Measurements from ENCODE around the gene ST8SIA2. TPM values are rescaled to one million over a fixed set of nuclear protein-coding genes. Genes with fewer than 3 reads are reported as not detected.

Gene ST8SIA2
- total and polyA plus RNA-seq, 10 of the 15 experiments (the other 5 are each of a cell fraction or from before 2014, with no cell fraction given), result not detected

- TF ChIP-seq CEBPB (IDR thresholded peaks at IDR 0.05; ENCODE audit: borderline replicate concordance in 1 of 2, low read depth in 2 of 2, low read length in 2 of 2), result no peak
- no peak for TF ChIP-seq ZNF217 (IDR thresholded peaks at IDR 0.05)
- TF ChIP-seq EZH2 (IDR thresholded peaks at IDR 0.05; ENCODE audit: borderline replicate concordance, control insufficient read depth, low read depth, low read length), result no peak
- no peak for TF ChIP-seq PML (IDR thresholded peaks at IDR 0.05; ENCODE audit: low read length)
- no peak for TF ChIP-seq MLLT1 (IDR thresholded peaks at IDR 0.05)
- no peak for TF ChIP-seq CREM (IDR thresholded peaks at IDR 0.05; ENCODE audit: low read depth)
- TF ChIP-seq ZNF207 (IDR thresholded peaks at IDR 0.05; ENCODE audit: borderline replicate concordance), result no peak
These were observed 44.8 kb downstream of the ST8SIA2 start (continued) for GRCh38 chr15:92438471-92438870.

DNA sequence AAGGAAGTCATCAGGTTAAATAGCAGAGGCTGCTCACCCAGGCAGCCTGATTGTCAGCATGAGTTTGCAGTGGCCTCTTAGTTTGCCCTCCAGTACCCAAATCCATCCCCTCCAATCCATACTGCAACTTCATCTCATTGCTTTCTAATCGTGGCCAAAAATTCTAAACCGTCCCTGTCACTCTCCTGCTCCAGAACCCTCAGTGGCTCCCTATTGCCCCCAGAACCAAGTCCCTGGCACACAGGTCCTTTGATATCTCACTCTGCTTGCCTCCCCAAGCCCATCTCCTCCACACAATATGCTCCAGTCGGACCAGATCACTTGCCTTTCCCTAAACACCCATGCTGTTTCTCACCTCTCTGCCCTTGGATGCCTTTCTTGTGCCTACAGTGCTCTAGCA is 49.7 kb downstream of the ST8SIA2 start:
- H3K27me3 ChIP-seq (replicated peaks in 1 of 2; ENCODE audit: control insufficient read depth in 2 of 2, insufficient read depth in 2 of 2, low read length in 1 of 2), result peaks cover 0 to 2% of the 10 kb centered on the region in 2 experiments; a peak in 2 of 4 replicates
- no peaks in the 10 kb centered on the region for H3K9me3 ChIP-seq (replicated peaks; ENCODE audit: control insufficient read depth, insufficient read depth, low read length)
- intact Hi-C loops (cut with micrococcal nuclease; ENCODE audit: unreplicated experiment), result no loop called here
- CTCF ChIA-PET, result no interaction called here
- SMC1A ChIA-PET (ENCODE audit: uncharacterized antibody, unreplicated experiment), result no interaction called here
- POLR2A ChIA-PET, result no interaction called here
- FAIRE-seq (no peak), ATAC-seq (no peak), DNase-seq (ENCODE audit: low read depth, low spot score) (no peak)
- no TSS peak for BruUV-seq (replicated peaks)
- H4K20me1 ChIP-seq (ENCODE audit: control insufficient read depth, insufficient read depth), result no peaks in the 10 kb centered on the region
- H3K79me2 ChIP-seq (ENCODE audit: control insufficient read depth, insufficient read depth, low read length), result no peaks in the 10 kb centered on the region
- RAD21 ChIA-PET (ENCODE audit: unreplicated experiment), result no interaction called here
- in situ Hi-C loops (cut with MboI), result no loop called here
- no peak overlapping the region for H2AFZ ChIP-seq (ENCODE audit: control insufficient read depth, low read depth, low read length)
- no peaks in the 10 kb centered on the region for H3K4me1 ChIP-seq (ENCODE audit: control insufficient read depth, insufficient read depth, low read length)
- H3K27ac ChIP-seq (ENCODE audit: control insufficient read depth, insufficient read depth), result no peak overlapping the region
- 14% methylated on average over 3 of the region's 3 CpGs for WGBS (ENCODE audit: insufficient coverage, insufficient replicate concordance, low lambda C conversion rate, missing lambda C conversion rate)
- H3K36me3 ChIP-seq (ENCODE audit: control insufficient read depth in 2 of 2, insufficient read depth in 2 of 2, low read length in 1 of 2), result no peaks in the 10 kb centered on the region
- no peak overlapping the region for H3K4me2 ChIP-seq (ENCODE audit: control insufficient read depth, insufficient read depth)
- H3K9ac ChIP-seq (ENCODE audit: control insufficient read depth, insufficient read depth, low read length), result no peak overlapping the region
- no peak for TF ChIP-seq EP300 (IDR thresholded peaks at IDR 0.05; ENCODE audit: borderline replicate concordance in 1 of 2, control insufficient read depth in 1 of 2, low read depth in 2 of 2, low read length in 2 of 2)
- TF ChIP-seq, protein P1, sequence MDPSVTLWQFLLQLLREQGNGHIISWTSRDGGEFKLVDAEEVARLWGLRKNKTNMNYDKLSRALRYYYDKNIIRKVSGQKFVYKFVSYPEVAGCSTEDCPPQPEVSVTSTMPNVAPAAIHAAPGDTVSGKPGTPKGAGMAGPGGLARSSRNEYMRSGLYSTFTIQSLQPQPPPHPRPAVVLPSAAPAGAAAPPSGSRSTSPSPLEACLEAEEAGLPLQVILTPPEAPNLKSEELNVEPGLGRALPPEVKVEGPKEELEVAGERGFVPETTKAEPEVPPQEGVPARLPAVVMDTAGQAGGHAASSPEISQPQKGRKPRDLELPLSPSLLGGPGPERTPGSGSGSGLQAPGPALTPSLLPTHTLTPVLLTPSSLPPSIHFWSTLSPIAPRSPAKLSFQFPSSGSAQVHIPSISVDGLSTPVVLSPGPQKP (IDR thresholded peaks at IDR 0.05; ENCODE audit: low read depth, low read length), result no peak
- no peak for TF ChIP-seq RFX5 (IDR thresholded peaks at IDR 0.05; ENCODE audit: low read depth, low read length)
- no peak for TF ChIP-seq MEF2B (IDR thresholded peaks at IDR 0.05; ENCODE audit: partially characterized antibody, poor library complexity, severe bottlenecking)
- TF ChIP-seq NFIC (IDR thresholded peaks at IDR 0.05; ENCODE audit: low read depth, low read length), result no peak
- no peak for TF ChIP-seq NR2C1 (IDR thresholded peaks at IDR 0.05)
- no peak for TF ChIP-seq BCL11A (IDR thresholded peaks at IDR 0.05; ENCODE audit: low read depth, low read length)
- TF ChIP-seq MAX (IDR thresholded peaks at IDR 0.05; ENCODE audit: low read depth, low read length), result no peak
- no peak for TF ChIP-seq ETV6 (conservative IDR thresholded peaks at IDR 0.05 in 1 of 2, IDR thresholded peaks at IDR 0.05 in 1 of 2; ENCODE audit: borderline replicate concordance in 1 of 2, low read depth in 1 of 2)
- no peak for TF ChIP-seq STAT3 (IDR thresholded peaks at IDR 0.05; ENCODE audit: low read depth, low read length)
- no peak for TF ChIP-seq ZNF217 (IDR thresholded peaks at IDR 0.05)
- TF ChIP-seq ZZZ3 (IDR thresholded peaks at IDR 0.05; ENCODE audit: control insufficient read depth, insufficient read length, low read depth), result no peak
- TF ChIP-seq SMC3 (IDR thresholded peaks at IDR 0.05; ENCODE audit: borderline replicate concordance, low read length), result no peak
- no peak for TF ChIP-seq POLR2AphosphoS2 (IDR thresholded peaks at IDR 0.05; ENCODE audit: low read depth, low read length)
- TF ChIP-seq PBX3 (IDR thresholded peaks at IDR 0.05; ENCODE audit: insufficient replicate concordance, low read depth, low read length), result no peak
- H3K4me3 ChIP-seq, result no peak overlapping the region
